ENCODE measurements around the gene OPA1.

DNA sequence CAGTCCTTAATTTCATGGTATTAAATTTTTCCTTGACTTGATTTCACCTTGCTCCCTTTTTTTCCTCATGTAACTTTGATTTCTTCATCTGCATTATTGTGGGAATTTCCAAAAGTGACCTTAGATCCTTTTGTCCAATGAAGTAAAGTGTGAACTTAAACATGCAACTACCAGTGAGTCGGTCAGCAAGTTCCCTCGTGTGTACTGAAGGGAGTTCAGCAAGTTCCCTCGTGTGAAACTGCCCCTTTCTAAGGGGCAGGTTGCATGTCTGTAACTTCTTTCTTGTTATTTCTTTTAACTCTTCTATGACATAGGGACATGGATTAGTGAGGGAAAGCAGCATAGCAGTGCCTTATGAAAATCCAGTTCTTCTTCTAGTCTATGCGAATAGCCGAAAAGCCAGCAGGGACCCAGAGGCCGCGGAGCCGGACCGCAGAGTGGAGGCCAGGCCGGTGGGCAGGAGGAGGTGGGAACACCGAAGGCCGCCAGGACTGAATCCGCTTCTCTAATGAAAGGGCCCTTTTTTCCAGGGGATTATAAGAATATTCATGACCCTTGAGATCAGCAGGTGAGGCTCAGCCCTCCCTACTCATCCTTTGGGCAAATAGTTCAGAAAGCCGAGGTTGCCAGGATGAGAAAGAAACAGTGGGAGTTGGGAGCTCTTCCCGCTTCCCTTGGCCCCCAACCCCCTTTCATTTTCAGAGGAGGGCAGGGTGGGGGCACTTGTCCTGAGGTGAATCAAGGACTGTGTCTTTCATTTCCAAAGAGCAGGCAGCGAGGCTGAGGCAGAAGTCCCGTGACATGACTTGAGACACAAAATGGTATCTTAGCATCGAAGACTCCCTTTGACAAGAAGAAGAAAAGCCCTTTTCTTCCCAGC lies 117.5 kb downstream of the OPA1 start:
- TF ChIP-seq, protein P1, sequence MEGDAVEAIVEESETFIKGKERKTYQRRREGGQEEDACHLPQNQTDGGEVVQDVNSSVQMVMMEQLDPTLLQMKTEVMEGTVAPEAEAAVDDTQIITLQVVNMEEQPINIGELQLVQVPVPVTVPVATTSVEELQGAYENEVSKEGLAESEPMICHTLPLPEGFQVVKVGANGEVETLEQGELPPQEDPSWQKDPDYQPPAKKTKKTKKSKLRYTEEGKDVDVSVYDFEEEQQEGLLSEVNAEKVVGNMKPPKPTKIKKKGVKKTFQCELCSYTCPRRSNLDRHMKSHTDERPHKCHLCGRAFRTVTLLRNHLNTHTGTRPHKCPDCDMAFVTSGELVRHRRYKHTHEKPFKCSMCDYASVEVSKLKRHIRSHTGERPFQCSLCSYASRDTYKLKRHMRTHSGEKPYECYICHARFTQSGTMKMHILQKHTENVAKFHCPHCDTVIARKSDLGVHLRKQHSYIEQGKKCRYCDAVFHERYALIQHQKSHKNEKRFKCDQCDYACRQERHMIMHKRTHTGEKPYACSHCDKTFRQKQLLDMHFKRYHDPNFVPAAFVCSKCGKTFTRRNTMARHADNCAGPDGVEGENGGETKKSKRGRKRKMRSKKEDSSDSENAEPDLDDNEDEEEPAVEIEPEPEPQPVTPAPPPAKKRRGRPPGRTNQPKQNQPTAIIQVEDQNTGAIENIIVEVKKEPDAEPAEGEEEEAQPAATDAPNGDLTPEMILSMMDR (IDR thresholded peaks at IDR 0.05; ENCODE audit: borderline replicate concordance, extremely low read depth, low read length, poor library complexity, severe bottlenecking) = no peak
- no peak for TF ChIP-seq EZH2 (IDR thresholded peaks at IDR 0.05; ENCODE audit: borderline replicate concordance, low read depth, low read length, severe bottlenecking)

Data from DND-41 (cell line).